ENCODE results near the gene CTDP1.
"Not testable (repeated sequence)": the region's sequence is repeated elsewhere in the genome, so short reads cannot be mapped to it uniquely, and the experiment has no call there.

CTDP1 gene

DNA sequence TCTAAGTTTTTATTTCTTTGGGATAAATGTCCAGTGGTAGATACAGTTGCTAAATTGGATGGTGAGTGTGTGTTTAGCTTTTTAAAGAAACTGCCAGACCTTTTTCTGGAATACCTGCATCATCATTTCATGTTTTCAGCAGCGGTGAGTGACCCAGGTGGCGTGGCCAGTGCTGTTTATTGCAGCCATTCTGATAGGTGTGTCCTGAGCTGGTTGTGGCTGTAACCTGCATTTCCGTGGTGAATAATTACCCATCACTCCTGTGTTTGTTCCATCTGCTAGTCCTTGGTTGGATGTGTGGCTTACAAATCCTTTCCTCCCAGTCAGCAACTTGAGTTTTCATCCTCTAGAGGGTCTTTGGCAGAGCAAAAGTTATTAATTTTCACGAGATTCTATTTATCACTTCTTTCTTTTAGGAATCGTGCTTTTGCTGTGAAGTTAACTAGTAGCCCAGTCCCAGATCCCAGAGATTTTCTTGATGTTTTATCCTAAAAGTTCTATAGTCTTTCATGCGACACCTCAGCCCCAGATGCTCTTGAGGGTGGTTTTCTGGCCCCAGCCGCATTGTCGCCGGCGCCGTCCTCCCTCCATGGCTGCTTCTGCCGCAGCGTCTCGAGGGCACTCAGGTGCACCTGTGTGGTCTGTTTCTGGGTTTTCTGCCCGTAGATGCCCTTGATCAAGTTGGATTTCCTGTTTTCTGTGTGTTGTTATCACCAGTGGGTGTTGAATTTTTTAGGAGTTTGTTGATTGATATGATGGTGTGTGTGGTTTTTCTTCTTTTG, 44.9 kb downstream of the CTDP1 start:
- no peak for DNase-seq (ENCODE audit: low spot score)

DNA sequence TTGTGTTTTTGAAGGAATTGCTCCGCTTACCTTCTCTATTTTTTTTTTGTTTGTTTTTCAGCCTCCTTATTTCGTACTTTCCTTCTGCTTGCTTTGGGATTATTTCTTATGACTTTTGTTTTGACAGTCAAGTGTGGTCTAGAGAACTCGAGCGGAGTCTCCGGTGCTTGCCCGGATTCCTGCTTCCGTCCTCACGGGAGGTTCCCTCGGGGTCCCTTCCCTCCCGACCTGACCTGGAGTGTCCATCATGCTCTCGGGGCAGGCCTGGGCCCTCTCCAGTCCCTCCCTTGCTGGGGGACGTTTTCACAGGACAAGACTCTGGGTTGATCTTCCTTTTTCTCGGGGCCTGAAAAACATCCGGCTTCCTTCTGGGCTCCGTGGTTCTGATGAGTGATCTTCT, 45.9 kb downstream of the CTDP1 start:
- no peak for DNase-seq (ENCODE audit: low spot score)

DNA sequence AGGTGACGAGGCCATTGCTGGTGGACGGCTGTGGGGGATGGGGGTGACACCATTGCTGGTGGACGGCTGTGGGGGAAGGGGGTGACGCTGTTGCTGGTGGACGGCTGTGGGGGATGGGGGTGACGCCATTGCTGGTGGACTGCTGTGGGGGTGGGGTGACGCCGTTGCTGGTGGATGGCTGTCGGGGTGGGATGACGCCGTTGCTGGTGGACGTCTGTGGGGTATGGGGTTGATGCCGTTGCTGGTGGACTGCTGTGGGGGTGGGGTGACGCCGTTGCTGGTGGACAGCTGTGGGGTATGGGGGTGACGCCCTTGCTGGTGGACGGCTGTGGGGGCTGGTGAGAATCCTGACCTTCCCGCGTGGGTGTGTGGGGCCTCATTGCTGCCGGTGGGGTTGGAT, 47.1 kb downstream of the CTDP1 start:
- DNase-seq (ENCODE audit: low spot score) = no peak

DNA sequence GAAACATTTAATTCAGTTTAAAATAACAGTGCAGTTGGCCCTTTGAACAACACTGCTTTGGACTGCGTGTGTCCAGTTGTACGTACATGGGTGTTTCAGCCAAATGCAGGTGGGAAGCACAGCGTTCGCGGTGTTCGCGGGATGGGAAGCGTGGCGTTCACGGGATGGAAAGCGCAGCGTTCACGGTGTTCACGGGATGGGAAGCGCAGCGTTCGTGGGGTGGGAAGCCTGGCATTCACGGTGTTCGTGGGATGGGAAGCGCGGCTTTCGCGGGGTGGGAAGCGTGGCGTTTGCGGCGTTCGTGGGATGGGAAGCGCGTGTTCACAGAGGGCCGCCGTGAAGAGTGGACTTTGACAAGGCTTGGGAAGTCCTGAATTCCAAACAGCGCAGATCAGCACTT, 47.6 kb downstream of the CTDP1 start:
- DNase-seq (ENCODE audit: low spot score) = no peak

DNA sequence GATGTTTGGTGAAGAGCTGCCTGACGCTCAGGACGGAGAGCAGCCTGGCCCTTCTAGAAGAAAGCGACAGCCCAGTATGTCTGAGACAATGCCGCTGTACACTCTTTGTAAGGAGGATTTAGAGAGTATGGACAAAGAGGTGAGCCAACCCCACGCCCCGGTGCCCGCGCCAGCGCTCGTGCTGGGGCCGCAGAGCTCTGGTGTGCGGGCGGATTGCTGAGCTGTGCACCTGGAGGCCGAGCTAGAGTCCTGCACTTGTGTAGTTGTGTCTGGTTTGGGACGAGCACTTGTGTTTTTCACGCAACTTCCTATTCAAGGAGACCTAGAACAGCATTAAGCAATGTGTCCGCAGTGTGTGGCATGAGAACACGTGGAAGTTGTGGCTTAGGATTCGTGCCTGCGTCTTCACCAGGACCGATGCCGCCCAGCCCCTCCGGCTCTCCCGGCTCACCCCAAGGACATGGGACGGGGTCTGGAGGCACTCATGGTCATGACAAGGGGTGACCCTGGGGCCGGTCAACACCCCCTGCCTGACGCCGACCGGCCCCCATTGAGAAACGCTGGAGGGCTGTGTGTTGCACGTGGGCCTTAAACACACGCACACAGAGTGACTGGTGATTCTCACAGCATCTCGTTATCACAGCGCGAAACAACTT, 49.5 kb downstream of the CTDP1 start:
- no peak for DNase-seq (ENCODE audit: low spot score)

DNA sequence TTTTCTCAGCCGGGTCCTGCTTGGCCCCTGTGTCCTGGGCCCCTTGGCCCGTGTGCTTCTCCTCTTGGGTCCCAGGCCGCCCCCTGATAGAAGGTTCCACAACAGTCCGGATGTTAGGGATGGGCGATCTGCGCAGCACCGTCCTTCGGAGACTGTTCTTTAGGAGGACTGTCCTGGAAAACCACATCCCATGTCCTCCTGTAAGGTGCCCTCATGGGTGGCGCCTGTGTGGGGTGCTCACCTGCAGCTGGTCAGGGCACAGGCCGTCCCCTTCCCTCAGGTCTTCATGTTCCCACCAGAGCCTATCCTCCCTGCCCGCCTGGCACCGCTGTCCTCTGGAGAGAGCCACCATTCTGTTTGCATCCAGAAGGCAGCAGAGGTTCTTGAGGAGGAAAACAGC, 50.0 kb downstream of the CTDP1 start:
- DNase-seq (ENCODE audit: low spot score) = no peak

- no peak for DNase-seq (ENCODE audit: low spot score)
Observed at GRCh38 chr18:79730804-79731203, 51.2 kb downstream of the CTDP1 start.

DNA sequence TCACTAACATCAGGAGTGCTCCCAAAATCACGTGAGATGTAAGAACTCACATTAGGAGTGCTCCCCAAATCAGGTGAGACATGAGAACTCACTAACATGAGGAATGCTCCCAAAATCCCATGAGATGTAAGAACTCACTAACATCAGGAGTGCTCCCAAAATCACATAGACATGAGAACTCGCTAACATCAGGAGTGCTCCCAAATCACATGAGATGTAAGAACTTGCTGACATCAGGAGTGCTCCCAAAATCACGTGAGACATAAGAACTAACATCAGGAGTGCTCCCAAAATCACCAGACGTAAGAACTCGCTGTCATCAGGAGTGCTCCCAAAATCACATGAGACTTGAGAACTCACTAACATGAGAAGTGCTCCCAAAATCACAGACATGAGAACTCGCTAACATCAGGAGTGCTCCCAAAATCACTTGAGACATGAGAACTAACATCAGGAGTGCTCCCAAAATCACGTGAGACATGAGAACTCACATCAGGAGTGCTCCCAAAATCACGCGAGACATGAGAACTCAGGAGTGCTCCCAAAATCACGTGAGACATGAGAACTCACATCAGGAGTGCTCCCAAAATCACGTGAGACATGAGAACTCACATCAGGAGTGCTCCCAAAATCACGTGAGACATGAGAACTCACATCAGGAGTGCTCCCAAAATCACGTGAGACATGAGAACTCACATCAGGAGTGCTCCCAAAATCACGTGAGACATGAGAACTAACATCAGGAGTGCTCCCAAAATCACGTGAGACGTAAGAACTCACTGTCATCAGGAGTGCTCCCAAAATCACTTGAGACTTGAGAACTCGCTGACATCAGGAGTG, 52.5 kb downstream of the CTDP1 start:
- not testable (repeated sequence) for DNase-seq (ENCODE audit: low spot score)

- DNase-seq (ENCODE audit: low spot score) = no peak
Observed at GRCh38 chr18:79732721-79733025, 53.1 kb downstream of the CTDP1 start.

GRCh38 chr18:79733135-79733701, 53.6 kb downstream of the CTDP1 start:
- DNase-seq (ENCODE audit: low spot score) = no peak

DNA sequence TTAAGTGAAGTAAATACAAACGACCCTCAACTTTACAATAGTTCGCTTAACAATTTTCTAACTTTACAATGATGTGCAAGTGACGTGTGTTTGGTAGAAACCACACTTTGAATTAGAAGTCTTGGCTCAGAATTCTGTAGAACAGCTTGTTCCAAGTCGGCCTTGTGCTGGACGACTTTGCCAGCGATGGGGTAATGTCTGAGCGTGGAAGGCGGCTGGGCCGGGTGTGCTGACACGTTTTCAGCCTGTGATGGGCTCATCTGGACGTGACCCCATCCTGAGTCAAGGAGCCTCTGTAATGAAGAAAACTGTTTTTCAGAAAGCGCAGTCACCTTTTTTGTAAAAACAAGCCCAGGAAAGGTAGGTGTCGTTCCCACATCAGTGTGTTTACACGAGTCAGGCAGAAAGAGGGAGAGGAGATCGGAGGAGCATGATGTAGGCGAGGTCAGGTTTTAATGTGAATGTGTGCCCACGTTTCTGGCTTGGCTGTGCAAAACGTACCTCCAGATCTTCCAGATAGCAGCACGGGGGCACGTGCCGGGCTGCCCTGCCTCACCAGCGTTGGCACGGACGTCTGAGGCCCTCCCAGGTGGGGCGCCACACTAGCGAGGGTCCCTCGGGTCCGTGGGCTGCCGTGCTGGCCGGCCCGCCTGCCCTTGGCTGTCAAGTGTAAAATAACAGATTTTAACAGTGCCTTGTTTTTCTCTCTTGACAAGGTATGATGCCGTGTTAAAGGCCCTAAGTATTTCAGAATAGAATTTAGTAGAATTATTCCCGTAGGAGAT, 54.6 kb downstream of the CTDP1 start:
- DNase-seq (ENCODE audit: low spot score) = no peak

- DNase-seq (ENCODE audit: low spot score) = no peak
Observed at GRCh38 chr18:79735071-79735980, 55.7 kb downstream of the CTDP1 start.

GRCh38 chr18:79736230-79736629, 56.6 kb downstream of the CTDP1 start:
- no peak for DNase-seq (ENCODE audit: low spot score)

DNA sequence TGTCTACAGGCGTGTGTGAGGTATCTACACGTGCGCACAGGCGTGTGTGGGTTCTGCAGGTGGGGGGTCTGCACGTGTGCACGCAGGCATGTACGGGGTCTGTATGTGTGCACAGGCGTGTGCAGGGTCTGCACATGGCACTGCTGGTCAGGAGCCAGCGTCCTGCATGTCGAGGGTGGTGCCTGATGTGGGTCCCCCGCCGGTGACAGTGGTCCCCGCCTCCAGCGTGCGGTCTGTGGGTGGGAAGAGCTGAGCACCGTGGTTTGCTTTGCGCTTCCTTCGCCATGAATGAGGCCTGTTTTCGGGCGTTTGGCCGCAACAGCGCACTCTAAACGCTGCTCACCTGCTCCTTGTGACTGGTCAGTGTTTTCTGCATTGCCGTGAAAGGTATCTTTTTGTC, 57.2 kb downstream of the CTDP1 start:
- DNase-seq (ENCODE audit: low spot score) = no peak

- DNase-seq (ENCODE audit: low spot score) = no peak
Observed at GRCh38 chr18:79737426-79737825, 57.8 kb downstream of the CTDP1 start.

DNA sequence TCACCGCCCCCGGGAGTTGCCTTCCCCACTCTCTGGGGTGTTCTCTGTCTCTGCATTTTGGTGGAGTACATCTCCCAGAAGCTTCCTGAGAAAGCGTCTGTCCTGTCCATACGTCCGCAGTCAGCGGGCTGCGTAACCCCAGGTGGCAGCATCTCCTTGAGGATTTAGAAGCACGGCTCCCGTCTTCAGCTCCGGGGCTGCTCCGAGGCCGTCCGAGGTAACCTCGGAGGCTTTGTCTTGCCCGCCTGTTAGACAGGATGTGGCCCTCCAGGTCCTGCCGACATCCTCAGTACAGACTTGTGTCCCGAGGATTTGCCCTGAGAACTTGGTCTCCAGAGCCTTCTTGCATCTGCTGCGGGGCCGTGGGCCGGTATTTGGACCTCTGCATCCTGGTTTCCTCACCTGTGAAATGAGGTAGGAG, 58.4 kb downstream of the CTDP1 start:
- no peak for DNase-seq (ENCODE audit: low spot score)

GRCh38 chr18:79738581-79739439, 59.2 kb downstream of the CTDP1 start:
- no peak for DNase-seq (ENCODE audit: low spot score)

DNA sequence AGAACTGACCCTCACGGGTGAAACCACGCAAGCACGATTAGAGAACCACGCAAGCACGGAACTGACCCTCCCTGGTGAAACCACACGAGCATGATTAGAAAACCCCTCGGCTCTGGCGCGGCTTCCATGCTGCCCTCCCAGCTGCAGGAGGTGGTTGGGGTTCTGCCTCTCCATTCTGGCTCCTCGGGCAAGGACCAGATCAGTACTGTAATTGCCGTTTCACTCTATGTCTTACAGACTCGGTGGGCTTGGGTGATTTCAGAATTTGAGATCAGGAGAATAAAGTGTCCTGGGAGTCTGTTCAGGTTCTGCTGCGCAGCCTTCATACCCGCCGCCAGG, 59.8 kb downstream of the CTDP1 start:
- no peak for DNase-seq (ENCODE audit: low spot score)

- DNase-seq (ENCODE audit: low spot score) = not testable (repeated sequence)
Observed at GRCh38 chr18:79740047-79740446, 60.4 kb downstream of the CTDP1 start.
